Fibroblast of skin of left quadriceps (primary cell): ENCODE results near the gene MVP.
"Not testable (repeated sequence)": the region's sequence is repeated elsewhere in the genome, so short reads cannot be mapped to it uniquely, and the experiment has no call there.

Source experiments
- DNase-seq, 2 experiments: peaks; one replicate each; pipeline ENCODE4 v3.0.0-alpha.2; 2013; ENCODE audit warnings: low read depth in 2 of 2

The MVP gene

GRCh38 chr16:29842732-29843346 lies 22.6 kb downstream of the MVP start:
- DNase-seq = no peak

GRCh38 chr16:29843931-29844330 lies 23.7 kb downstream of the MVP start:
- no peak for DNase-seq

DNA sequence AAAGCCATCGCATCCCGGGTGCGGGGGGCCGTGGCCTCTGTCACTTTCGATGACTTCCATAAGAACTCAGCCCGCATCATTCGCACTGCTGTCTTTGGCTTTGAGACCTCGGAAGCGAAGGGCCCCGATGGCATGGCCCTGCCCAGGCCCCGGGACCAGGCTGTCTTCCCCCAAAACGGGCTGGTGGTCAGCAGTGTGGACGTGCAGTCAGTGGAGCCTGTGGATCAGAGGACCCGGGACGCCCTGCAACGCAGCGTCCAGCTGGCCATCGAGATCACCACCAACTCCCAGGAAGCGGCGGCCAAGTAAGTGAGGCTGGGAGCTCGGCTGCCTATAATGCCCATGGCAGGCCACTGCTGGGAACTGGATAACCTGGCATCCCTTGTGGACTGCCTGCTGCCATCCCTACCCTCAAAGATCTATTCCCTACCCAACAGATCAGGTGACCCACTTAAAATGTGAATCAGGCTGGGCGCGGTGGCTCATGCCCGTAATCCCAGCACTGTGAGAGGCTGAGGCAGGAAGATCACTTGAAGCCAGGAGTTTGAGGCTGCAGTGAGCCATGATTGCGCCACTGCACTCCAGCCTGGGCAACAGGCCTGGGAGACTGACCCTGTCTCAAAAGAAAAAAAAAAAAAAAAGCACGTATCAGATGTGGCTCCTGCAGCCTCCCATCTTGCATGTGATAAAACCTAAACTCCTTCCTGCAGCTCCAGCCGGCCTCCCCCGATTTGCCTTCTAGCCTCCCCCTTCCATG lies 24.5 kb downstream of the MVP start:
- DNase-seq = no peak

GRCh38 chr16:29845656-29846055 lies 25.4 kb downstream of the MVP start:
- DNase-seq = no peak

GRCh38 chr16:29848420-29849297 lies 28.4 kb downstream of the MVP start:
- DNase-seq = peak in 1 of 2 experiments; percentile 23

GRCh38 chr16:29849505-29849904 lies 29.2 kb downstream of the MVP start:
- no peak for DNase-seq

- no peak for DNase-seq
Measured at GRCh38 chr16:29850998-29851397, 30.7 kb downstream of the MVP start.

DNA sequence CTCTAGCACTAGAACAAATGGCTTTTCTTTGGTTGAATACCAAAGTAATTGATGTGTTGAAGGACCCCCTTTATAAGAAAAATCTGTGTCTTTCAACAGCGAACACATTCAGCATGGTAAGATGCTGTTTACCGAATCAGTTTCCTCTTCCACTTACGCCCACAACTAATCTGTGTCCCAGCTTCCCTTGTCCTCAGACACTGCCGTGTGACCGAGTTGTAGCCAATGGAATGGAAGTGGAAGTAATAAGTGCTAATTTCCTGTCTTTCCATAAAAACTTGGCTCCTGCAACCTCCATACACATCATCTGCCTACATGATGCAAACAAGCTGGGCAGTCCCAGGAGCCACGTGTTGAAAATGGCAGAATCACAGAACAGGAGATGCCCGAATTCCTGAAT lies 32.4 kb downstream of the MVP start:
- peak; percentile 39 to 50 for DNase-seq

DNA sequence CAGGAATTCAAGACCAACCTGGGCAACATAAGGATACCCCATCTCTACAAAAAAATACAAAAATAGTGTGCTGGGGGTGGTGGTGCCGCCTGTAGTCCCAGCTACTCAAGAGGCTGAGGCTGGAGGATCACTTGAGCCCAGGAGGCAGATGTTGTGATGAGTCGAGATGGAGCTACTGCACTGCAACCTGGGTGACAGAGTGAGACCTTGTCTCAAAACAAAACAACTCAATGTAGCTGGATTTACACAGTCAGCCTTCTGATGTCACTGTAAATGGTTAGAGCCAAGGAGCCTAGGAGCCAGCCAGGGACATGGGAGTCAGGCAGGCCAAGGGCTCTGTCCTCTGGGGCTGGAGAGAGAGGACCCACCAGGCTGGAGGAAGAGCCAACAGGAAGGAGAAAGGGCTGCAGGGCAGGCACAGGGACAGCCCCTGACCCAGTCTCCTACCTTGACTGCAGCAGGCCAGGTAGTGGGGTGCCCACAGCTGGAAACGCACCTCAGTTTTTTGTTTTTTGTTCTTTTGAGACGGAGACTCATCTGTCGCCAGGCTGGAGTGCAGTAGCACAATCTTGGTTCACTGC lies 34.3 kb downstream of the MVP start:
- DNase-seq = no peak

DNA sequence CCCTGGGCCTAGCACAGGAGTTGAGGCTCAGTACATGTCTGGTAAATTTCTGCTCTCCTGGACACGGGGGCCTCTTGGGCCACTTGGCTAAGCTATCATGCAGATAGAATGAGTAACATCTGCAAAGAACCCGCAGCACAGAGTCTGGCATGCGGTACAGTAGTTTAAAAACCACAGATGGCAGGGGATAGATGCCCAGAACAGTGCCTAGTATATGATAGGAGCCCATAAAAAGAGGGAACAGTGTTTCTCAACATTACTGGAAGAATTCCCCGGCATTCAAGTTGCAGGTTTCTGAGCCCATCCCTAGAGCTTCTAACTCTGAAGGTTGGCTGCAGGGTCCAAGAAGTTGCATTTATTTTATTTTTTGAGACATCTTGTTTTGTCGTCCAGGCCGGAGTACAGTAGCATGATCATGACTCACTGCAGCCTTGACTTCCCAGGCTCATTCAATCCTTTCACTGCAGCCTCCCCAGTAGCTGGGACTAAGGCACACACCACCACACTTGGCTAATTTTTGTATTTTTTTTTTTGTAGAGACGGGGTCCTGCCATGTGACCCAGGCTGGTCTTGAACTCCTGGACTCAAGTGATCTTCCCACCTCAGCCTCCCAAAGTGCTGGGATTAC lies 37.0 kb downstream of the MVP start:
- peak in 1 of 2 experiments; percentile 29 for DNase-seq

DNA sequence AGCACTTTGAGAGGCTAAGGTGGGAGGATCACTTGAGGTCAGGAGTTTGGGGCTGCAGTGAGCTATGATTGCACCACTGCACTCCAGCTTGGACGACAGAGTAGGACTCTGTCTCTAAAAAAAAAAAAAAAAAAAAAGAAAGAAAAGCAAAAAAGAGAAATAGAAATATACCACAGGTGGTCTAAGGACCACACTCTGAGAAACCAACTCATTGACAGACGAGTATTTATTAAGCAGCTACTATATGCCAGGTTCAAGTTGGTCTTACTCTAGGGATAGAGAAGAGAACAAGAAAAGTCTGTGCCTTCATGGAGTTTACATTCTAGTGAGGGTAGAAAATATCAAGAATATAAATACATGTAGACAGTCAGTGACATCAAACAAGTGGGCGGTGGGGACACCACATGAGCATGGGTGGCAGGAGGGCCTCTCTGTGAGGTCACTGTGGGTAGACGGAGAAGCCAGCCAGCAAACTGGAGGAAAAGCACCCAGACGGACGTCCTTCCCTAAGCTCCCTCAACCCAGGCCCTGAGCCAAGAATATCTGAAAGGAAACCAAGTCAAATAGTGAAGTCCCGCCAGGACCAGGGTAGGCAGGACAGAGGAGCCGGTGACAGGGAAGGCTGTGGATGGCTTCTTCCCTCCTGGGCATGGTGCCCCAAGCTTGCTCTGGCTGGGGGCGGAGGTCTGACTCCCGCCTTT lies 38.0 kb downstream of the MVP start:
- no peak for DNase-seq

- no peak for DNase-seq
Measured at GRCh38 chr16:29858974-29859373, 38.7 kb downstream of the MVP start.

- no peak for DNase-seq
Measured at GRCh38 chr16:29860218-29860617, 40.0 kb downstream of the MVP start.

GRCh38 chr16:29862383-29862883 lies 42.2 kb downstream of the MVP start:
- no peak for DNase-seq

GRCh38 chr16:29862884-29863668 lies 42.8 kb downstream of the MVP start, which contains the start of gene CDIPT:
Gene CDIPT (minus strand): TSS chr16:29863226. CDS start chr16:29862857, 369 bp downstream.
- DNase-seq = peak; percentile 94 to 95

DNA sequence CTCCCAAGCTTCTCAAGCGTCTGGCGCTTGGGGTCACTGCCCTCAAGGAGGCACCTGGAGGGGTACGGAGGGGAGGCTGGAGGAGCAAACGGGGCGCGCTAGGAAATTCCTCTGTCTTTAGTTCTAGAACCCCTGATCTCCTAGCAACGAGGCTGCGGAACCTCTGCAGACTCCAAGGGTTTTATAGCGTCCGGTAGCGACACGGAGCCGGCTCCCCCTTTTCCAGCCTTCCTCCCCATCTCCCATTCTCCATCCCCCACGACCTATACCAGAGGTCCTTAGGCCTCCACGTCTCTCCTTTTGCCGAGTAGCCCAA lies 43.4 kb downstream of the MVP start:
- no peak for DNase-seq

- DNase-seq = no peak
Measured at GRCh38 chr16:29864205-29864604, 43.9 kb downstream of the MVP start.

DNA sequence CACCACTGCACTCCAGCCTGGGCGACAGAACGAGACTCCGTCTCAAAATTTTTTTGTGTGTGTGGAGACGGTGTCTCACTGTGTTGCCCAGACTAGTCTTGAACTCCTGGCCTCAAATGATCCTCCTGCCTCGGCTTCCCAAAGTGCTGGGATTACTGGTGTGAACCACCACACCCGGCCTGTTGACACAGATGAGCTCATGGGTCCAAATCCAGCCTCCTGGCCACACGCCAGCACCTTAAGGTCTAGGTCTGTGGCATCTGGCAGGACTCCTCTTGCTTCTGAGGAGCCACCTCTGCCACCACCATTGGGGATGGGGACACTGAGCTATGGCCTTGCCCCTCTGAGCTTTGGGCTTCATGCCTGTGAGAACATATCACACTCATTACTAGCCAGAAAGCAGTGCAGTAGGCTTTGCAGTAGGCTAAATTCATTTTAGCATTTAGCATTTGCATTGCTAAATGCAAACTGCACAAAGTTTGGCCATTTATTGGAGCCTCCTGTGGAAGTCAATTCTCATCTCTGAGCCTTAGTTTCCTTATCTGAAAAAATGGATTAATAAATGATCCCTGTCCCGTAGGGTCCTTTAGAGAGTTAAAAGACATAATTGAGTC lies 48.2 kb downstream of the MVP start:
- DNase-seq = no peak

DNA sequence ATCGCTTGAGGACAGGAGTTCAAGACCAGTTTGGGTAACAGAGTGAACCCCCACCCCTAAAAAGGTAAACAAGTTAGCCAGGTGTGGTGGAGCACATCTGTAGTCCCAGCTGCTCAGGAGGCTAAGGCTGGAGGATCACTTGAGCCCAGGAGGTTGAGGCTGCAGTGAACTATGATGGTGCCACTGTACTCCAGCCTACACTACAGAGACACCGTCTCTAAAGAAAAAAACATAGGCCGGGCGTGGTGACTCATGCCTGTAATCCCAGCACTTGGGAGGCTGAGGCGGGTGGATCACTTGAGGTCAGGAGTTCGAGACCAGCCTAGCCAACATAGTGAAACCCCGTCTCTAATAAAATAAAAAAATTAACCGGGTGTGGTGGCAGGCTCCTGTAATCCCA lies 48.8 kb downstream of the MVP start:
- not testable (repeated sequence) for DNase-seq
